HG03039 (cell line): Measurements from ENCODE around the gene PUDP.

ENCODE experiments used
- ATAC-seq: cut with Tn5 transposase; IDR thresholded peaks from one replicate; pipeline ENCODE4 v1.9.1; 2021; ENCODE audit warnings: mild to moderate bottlenecking, moderate library complexity; ENCODE audit not compliant: unreplicated experiment

The PUDP gene

DNA sequence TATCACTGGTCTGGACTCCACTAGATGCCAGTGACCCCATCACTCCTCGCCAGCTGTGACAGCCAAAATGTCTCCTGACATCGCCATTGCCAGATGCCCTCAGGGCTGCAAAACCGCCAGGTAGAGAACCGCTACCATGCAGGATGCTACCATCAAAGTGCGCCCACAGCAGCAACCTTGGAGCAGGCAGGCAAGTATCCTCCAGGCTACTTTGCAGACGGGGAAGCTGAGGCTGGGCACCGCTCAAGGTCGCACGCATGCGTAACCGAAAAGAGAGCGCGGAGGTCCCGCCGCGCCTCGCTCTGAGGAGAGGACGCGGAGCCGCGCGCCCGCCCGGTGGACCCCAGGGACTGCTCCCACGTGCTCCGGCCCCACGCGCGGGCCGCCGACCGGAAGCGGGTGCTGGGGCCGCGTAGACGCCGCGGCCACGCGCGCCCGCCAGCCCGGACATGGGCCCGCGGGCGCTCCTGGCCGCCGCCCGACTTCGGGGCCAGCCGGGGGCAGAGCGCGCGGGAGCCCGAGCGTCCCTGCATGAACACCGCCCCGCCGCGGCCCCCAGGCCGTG is 458 bp downstream of the PUDP start, which contains the start of gene STS:
TSS of gene STS (plus strand) at position 300 of the 565 bp plus-strand sequence. CDS start 105,488 bp downstream, outside the sequence.
- peak; percentile 33 for ATAC-seq

GRCh38 chrX:7146703-7147412 is 1.1 kb downstream of the PUDP start:
- peak; percentile 16 for ATAC-seq

- ATAC-seq, result no peak
Observed at GRCh38 chrX:7146020-7146702, 1.8 kb downstream of the PUDP start.

- ATAC-seq, result no peak
Observed at GRCh38 chrX:7145454-7145853, 2.5 kb downstream of the PUDP start.

GRCh38 chrX:7143941-7144525 is 3.9 kb downstream of the PUDP start:
- ATAC-seq, result no peak

DNA sequence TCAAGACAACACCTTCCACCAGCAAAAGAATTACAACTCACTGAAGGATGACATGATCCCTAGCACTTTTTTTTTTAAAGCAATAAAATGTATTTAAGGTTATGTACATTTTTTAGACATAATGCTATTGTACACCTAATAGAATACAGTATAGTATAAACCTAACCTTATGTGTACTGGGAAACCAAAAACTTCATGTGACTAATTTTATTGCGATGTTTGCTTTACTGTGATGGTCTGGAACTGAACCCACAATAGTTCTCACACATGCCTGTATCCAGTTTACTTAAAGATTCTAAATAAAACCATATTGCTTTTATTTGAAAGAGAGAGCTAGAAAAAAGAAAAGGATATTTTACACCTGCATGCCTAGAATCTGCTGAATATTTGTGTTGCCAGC is 4.9 kb downstream of the PUDP start:
- no peak for ATAC-seq

DNA sequence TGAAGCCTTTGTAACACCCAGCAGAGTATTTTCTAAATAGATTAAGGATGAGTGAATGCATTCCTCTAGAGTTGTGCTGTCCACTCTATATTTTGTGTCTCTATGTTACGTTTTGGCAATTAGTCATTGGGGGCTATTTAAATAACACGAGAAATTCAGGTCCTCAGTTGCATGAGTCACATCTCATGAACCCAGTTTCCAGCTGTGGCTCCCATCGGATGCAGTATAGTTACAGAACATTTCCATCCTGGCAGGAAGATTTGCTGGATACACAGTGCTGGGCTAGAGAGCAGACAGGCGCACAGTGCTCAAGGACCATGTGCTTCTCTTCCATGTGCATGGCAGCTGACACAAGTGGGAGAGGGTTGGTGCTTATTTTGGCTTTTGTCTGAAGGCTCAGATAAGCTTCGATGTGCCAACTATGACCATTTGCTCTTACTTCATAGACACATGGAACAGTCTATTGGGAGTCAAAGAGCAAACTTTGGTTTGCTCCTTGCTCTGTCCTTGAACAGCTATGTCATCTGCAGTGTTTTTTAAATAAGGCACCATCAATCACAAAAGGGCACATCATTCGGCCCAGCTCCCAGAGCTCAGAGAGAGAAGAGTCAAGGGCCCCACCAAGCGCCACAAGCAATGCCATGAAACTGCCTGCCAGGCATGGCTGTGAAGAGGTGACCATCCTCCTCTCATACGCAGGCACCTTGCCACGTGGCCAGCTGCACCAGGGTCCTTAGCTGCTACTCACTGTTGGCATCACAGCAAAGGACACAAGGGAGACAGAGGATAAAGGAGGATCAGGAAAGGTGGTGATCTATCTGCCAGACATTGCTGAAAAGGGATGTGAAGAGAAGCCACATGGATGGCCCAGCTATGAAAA is 8.5 kb downstream of the PUDP start:
- ATAC-seq, result no peak

DNA sequence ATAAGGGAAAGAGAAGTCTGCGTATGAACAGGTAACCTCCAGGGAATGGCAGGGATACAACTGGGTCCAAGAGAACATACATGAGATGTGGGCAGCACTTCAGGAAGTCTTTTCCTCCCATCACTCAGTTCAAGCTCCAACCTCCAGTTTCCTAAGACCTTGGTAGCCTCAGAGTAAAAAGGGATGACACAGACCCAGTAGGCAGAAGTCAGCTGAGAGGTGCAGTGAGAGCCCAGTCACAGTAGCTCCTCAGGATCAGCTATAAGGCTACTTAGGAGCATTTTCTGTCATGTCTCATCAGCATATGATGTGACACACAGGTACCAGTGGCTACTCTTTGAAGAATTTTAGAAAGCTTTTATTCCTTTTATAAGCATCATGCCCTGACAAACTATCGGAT is 13.0 kb downstream of the PUDP start:
- no peak for ATAC-seq

DNA sequence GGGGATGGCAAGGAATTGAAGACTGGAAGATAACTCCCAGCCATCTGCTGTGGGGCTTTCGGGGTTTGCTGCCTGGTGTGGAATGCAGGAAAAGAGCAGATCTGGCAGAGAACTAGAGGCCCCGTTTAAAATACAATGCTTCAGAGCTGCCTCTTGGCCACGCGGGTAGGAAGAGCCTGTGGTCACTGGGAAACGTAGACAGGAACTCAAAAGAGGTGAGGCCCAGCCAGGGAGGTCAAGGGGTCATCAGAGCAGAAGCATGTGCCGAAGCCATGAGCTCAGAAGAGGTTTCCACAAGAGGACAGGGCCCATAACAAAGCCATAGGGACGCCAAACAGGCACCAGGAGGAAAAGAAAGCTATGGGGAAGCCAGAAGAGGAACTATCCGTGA is 14.9 kb downstream of the PUDP start:
- no peak for ATAC-seq

GRCh38 chrX:7132335-7133049 is 15.5 kb downstream of the PUDP start:
- no peak for ATAC-seq

- ATAC-seq, result no peak
Observed at GRCh38 chrX:7131621-7132020, 16.3 kb downstream of the PUDP start.

DNA sequence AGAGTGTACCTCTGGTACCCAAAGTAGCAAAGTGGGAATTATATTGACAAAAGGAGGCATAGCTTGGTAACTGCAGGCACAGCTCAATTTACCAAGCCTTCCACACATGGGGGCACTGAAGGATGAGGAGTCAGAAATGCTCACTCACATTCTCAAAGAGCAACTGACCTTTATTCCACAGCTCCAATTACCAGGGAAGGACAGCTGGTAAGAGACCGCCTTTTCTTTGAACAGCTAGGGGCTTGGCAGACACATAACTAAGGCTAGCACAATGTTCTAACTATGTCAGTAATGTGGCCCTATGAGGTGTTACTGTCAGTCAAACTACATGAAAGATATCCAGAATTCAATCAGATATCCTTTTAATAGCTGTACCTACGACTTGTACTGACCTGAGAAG is 20.9 kb downstream of the PUDP start:
- ATAC-seq, result no peak

DNA sequence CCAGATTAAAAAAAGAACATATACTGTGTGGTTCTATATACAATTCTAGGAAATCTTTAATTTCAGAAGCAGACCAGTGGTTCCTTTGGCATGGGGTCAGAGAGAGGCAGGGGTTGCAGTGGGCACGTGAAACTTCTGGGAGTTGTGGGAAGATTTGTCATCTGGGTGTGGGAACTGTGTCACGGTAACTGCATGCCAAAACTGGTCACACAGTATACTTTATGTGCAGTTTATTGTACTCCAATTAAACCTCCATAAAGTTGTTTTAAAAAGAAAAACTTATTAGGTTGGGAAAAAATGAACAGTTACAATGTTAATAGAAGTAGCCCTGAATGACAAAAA is 27.1 kb downstream of the PUDP start:
- no peak for ATAC-seq

DNA sequence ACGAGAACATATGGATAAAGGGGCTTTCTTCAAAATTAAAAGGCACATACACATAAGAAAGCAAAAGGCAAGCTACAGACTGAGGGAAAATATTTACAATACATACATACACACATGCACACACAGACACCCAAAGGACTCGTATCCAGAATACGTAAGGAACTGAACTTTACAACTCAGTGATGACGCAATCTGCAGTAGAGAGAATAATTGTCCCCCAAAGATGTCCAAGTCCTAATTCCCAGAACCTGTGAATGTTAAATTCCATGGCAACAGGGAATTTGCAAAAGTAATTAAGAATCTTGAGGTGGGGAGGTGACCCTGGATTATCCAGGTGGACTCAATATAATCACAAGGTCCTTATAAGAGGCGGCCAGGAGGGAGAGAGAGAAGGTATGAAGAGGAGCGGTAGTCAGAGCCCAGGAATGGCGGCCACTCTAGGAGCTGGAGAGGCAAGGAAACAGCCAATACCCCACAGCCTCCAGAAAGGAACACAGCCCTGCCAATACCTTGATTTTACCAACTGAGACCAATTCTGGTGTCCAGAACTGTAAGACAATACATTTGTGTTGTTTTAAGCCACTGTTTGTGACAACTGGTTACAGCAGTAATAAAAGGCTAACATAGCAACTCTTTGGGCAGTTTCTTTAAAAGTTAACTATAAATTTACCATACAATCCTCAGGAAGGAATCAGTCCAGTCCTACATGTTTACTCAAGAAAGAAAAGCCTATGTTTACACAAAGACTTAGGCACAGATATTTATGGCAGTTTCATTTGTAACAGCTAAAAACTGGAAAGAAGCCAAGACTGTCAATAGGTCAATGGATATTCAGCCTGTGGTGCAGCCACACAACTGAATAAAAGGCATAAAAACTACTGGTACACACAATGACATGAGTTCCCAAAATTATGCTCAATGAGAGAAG is 27.7 kb downstream of the PUDP start:
- ATAC-seq, result no peak

GRCh38 chrX:7117587-7117986 is 30.4 kb downstream of the PUDP start:
- peak; percentile 40 for ATAC-seq

- no peak for ATAC-seq
Observed at GRCh38 chrX:7116081-7116480, 31.9 kb downstream of the PUDP start.

DNA sequence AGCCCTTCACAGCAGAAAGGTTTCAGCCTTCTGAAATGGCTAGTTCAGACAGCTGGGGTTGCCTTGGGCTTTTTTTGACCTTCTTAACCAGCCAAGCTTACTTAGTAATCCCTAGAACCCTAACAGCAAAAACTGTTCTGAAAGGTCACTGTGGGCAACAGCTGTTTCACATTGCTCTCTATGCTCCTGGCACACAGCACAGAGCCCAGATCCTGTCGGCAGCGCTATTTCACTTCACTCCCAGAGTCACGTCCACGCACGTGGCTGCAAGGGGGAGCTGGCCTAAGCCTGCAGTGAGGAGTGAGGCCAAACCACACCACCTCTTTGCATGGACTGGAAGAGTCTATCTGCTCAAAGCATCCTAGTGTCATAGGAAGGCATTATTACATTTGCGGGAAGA is 32.4 kb downstream of the PUDP start:
- ATAC-seq, result peak; percentile 45

DNA sequence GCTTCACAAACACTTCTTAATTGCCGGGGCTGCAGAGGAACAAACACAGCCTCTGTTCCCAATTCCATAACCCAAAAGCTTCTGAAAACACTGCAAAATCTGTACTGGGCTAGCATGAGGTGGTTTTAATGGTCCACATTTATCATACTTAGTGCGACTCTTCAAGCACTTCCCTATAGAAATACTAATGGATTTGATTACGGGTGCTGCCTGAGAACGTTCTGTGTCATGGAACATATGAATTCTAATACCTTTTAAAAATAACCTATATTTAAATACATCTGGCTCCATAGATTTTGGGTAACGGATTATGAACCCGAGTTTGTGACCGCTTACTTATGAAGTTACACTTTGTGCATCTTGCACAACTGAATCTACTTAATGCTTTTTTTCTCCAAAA is 35.9 kb downstream of the PUDP start:
- ATAC-seq, result no peak

DNA sequence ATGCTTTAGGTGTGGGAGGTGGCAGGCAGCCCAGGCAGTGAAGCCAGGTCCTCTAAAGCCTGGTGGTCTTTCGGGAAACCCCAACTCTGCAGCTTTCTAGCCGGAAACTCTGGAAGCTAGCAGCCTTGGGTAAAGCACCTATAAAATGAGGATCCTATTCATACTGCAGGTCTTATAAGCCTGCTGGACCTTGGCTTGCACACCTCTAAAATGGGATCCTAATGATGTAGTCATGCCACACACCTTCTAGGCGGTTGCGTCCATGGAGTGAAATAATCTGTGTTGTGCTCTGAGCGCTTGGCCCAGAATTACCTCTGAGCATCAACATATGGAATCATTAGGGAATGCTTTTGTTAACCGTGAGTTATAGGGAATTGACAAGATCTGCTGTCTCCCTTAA is 36.4 kb downstream of the PUDP start:
- ATAC-seq, result no peak
